ENCODE results near the gene SSBP3.

DNA sequence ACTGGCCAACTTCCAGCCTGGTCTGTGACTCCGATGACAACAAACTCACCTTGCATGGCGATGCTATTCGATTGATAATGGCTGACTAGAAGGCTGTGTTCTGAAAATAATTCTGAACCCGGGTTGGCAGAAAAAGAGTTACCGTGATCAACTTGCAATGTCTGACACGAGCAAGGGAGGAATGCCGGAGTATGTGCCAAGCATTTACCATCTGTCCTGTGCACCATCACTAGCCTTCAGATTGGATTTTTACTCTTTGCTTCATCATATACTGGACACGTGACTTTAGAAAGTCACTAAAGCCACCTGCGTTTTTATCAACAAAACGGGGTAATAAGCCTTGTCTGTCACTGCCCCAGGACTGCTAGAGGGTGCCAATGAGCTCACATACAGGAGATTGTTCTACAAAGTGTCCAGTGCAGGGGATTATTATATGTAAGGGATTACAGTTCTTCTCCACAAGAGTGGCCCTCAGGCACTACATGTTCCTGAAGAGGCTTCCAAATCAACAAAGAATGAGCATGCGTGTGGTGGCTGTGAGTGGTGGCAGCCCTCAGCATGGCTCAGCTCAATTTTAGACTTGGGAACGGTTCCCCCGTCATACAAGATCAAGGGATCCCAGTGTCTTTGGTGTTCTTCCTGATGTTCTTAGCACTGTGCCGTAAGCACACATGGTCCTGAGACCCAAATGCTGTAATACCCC is 35.8 kb downstream of the SSBP3 start:
- TF ChIP-seq POLR2A (IDR thresholded peaks at IDR 0.05) (no peak), CTCF (IDR thresholded peaks at IDR 0.05) (no peak)

All from body of pancreas (tissue), 4 donors.